GM12892 (cell line): ENCODE measurements around the gene NBEA.

ENCODE experiments used
- DNase-seq: peaks from one replicate; pipeline ENCODE4 v3.0.0; 2011; ENCODE audit not compliant: insufficient read length
- FAIRE-seq: peaks from 2 replicates; lab custom pipeline; 2011; peaks lifted over from hg19 to GRCh38; lab: Jason Lieb, UNC
- POLR2A ChIP-seq: IDR thresholded peaks from 2 replicates; pipeline ENCODE4 v1.6.1; 2011; ENCODE audit warnings: low read depth, low read length, control low read depth
- POLR2AphosphoS5 ChIP-seq: IDR thresholded peaks from 2 replicates; pipeline ENCODE4 v1.6.1; 2011; ENCODE audit warnings: low read depth, low read length, control low read depth
- TAF1 ChIP-seq: IDR thresholded peaks from 2 replicates; pipeline ENCODE4 v1.6.1; 2011; ENCODE audit warnings: low read depth, mild to moderate bottlenecking, control low read depth, low read length, borderline replicate concordance

Gene NBEA

DNA sequence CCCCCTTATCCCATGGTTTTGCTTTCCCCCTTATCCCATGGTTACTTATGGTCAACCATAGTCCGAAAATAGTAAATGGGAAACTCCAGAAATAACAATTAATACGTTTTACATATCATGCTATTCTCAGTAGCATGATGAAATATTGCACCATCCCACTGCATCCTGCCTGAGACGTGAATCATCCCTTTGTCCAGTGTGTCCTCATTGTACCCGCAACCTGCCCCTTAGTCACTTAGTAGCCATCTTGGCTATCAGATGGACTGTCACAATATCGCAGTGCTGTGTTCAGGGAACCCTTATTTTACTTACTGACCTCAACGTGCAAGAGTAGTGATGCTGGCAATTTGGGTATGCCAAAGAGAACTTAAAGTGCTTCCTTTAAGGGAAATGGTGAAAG lies 10.5 kb upstream of the NBEA start:
- TF ChIP-seq POLR2AphosphoS5 (no peak), TAF1 (no peak), POLR2A (no peak)
- DNase-seq, result no peak
- no peak for FAIRE-seq

DNA sequence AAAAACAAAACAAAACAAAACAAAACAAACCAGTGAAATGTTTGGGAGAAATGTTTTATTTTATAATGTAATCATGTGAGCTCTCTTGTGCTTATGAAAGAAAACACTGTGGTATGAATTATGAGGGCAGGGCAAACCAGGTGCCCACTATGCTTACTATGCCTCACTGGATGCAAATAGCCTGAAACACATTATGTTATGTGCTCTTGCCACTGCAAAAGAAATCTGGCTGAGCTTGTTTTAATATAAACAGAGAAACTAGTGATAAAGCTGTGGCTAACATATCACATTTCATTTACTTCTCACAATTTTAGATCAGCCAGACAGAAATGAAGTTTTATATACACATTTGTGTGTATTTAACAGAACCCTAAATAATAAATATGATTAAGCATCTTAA lies 8.7 kb upstream of the NBEA start:
- no peak for FAIRE-seq
- DNase-seq, result no peak

DNA sequence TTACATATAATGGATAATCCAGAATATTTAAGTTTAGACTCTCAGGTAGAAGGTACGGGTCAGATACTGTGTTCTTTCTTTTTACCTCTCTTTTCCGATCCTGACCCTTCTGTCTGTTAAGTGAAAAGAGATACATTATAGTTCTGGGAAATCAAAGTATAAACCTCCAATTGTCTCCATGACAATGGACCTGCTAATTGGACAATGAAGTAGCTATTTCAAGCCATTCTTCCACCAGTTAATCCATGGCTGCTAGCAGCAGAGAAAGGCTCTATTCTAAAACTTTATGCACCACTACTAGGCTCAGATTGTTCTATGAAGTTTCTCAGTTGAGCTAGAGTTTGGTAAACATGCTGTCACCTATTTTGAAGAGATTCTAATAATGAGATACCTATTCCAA lies 8.3 kb upstream of the NBEA start:
- FAIRE-seq (no peak), DNase-seq (no peak)

More for the DNA sequence above, 8.7 kb upstream of the NBEA start:
- TF ChIP-seq POLR2AphosphoS5 (no peak), TAF1 (no peak), POLR2A (no peak)

DNA sequence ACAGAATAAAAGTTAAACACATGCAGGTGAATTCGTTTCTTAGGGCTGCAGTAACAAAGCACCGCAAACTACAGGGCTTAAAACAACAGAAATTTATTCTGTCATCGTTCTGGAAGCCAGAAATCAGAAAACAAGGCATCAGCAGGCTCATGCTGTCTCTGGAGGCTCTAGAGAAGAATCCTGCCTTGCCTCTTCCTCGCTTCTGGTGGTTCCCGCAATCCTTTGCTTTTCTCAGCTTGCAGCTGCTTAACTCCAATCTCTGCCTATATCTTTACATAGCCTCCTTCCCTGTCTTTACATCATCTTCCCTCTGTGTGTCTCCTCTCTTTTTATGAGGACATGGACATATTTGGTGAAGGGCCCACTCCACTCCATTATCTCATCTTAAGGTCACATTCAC lies 6.2 kb upstream of the NBEA start:
- DNase-seq (no peak), FAIRE-seq (no peak)
- TF ChIP-seq TAF1 (no peak), POLR2A (no peak), POLR2AphosphoS5 (no peak)

More for the DNA sequence above, 8.3 kb upstream of the NBEA start:
- TF ChIP-seq TAF1 (no peak), POLR2A (no peak), POLR2AphosphoS5 (no peak)

DNA sequence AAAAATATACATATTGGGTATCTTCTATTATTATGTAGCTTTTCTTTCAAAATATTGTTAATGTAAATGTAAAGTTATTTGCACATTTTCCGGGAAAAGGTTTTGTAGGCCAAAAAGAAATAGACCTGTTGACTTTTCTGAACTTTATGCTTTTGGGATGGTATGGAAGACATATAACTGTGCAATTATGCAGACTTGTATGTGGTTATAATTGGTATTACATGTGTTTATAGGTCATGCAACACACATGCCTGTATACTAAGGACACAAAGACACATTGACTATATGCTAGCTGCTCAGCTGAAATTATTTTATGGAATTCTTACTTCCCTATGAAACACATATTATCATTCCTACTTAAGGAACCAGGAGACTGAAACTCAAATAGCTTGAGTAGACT lies 2.3 kb upstream of the NBEA start:
- no peak for FAIRE-seq
- no peak for TF ChIP-seq POLR2A

DNA sequence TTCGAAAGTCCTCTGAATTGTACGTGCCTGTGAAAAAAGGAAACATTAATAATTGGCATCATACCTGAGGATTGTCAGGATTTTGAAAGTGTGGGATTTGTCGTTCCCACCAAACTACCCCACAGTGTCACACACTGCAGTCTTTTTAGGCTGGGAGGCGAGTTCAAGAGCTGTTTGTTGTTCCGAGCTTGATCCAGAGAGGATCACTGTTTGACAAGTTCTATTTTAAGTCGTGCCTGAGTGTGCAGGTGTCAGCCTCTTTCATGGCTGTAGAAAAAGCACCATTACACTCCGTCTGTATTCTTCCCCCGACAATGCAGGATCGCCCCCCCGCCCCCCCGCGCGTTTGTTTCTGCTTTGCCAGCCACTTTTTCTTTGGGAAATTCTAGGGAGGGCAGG lies 635 bp upstream of the NBEA start:
- DNase-seq (no peak), FAIRE-seq (no peak)
- no peak for TF ChIP-seq POLR2A
- TF ChIP-seq TAF1, result no peak
- no peak for TF ChIP-seq POLR2AphosphoS5

More for the DNA sequence above, 2.3 kb upstream of the NBEA start:
- DNase-seq, result no peak

DNA sequence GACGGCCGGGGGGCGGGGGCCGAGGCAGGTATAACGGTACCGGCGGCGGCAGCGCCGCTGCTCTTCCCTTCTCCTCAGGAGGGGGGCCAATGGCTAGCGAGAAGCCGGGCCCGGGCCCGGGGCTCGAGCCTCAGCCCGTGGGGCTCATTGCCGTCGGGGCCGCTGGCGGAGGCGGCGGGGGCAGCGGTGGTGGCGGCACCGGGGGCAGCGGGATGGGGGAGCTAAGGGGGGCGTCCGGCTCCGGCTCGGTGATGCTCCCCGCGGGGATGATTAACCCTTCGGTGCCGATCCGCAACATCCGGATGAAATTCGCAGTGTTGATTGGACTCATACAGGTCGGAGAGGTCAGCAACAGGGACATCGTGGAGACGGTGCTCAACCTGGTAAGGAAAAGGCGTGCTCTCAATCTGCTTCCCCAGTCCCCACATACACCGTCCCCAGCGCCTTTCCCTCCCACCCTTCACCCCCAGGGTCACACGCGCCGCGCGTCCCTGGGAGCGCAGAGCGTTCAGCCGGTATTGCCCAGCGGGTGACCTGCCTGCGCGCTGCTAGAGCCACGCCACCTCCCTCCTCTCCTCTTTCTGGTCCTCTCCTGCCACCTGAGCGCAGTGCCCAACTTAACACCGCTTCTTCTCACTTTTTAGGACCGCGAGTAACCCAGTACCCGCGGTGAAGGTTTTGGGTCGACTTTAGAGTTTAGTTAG lies 814 bp downstream of the NBEA start:
- TF ChIP-seq POLR2AphosphoS5 (no peak), TAF1 (no peak), POLR2A (no peak)
- FAIRE-seq (peak; percentile 14), DNase-seq (peak; percentile 3)

DNA sequence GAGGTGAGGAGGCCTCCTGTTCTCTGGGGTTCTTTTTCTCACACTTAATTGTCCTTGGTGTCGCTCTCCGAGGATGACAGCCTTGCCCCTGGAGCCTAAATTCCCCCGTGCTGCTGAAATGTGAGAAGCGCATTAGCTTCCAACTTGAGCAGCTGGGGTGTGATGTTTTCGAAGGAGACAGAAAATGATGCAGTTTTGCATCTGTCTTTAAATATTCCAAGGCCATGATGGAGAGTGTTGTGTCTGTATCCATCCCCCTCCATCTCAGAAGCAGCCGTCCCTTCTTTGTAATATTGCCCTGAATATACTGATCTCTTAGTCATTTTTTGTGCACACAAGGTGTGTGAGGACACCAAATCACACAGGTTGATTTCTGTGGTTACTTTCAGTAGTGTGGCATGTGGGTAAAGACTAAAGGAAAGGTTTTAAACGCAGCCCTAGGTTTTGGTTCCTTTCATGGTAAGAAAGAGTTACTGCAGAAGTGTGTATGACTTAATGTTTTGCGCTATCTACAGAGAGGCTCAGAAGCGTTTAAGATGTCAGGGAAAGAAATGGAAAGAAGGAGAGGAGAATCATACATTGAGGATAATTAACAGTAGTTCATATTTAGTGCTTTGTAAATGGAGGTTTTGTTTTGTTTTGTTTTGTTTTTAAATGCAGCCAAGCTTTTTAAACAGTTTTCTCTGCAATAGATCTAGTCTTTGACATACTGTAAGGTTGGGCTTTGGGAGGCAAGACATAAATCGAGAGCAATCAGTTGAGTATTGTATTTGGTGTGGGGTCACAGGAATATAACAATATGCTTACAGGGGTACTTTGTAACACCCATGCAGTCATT lies 1.6 kb downstream of the NBEA start:
- no peak for DNase-seq
- FAIRE-seq, result no peak

DNA sequence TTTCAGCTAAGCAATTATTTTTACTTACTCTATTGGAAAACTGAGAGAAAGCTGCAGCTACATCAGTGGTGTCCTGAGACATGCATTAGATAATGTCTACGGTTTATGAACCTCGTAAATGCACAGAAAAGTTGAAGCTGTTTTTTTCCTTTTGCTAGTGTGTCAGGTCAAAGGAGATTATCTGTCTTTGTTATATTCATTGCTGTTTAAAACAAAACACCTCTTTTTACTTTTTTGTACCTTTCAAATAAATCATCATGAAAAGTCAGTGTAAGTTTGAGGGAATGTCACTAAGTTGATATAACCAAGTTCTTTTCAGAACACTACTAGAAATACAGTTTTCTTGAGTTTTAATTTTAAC lies 2.2 kb downstream of the NBEA start:
- no peak for TF ChIP-seq TAF1
- DNase-seq, result no peak

More for the DNA sequence above, 1.6 kb downstream of the NBEA start:
- no peak for TF ChIP-seq POLR2A
- TF ChIP-seq POLR2AphosphoS5, result no peak
- no peak for TF ChIP-seq TAF1

DNA sequence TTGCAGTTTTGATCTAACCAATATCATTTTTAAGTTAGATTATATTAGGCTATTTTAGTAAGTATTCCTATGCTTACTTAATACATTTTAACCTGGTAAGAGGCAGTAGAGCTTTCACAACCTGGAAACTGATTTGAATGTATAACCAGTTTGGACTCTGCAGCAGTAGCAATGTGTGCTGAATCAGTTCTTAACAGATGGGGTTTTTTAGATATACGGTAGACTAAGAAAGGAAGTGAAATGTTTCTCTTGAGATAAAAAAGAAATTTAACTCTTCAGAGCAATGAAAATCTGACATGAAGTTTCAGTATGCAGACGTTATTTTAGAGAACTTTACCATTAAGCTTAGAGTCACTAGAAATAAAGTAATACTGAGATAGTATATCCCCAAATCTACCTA lies 2.7 kb downstream of the NBEA start:
- DNase-seq (no peak), FAIRE-seq (no peak)
- TF ChIP-seq POLR2AphosphoS5 (no peak), POLR2A (no peak), TAF1 (no peak)

More for the DNA sequence above, 2.2 kb downstream of the NBEA start:
- no peak for FAIRE-seq

DNA sequence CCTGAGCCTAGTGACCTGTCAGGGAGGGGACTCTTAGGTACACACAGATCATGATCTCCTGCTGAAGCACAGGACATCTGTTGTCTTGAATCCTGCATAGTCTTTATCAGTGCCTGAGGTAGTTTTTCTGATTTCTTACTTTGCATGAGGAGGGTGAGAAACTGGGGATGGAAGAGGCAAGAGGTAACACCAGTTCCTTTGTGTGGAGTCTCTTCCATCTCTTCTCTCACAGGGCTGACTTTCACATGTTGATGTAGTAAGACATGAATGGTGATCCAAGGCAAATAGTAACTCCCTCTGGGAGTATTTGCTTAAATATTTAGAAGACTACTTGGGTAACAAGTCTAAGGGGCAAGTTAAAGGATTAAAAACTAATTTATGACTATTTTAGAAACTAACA lies 9.5 kb downstream of the NBEA start:
- TF ChIP-seq POLR2AphosphoS5, result no peak
- no peak for TF ChIP-seq TAF1
- TF ChIP-seq POLR2A, result no peak
- no peak for DNase-seq
- FAIRE-seq, result no peak

DNA sequence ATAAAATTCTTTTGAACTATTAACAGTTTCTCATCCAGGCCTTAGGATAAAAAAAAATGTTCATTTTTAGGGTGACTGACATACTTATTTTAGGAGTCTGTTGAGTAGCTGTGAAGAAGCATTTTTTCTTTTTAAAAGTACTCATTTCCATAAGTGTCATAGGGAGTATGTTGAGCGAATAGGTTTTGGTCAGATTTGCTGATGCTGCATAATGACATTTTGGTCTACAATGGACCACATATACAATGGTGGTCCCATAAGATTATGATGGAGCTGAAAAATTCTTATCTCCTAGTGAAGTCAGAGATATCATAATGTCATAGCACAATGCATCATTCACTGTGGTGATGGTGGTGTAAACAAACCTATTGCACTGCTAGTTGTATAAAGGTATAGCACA lies 17.4 kb downstream of the NBEA start:
- no peak for FAIRE-seq
- no peak for DNase-seq
- no peak for TF ChIP-seq POLR2AphosphoS5
- TF ChIP-seq POLR2A, result no peak
- TF ChIP-seq TAF1, result no peak
